ENCODE measurements around the gene PLCB2.

PLCB2 gene

DNA sequence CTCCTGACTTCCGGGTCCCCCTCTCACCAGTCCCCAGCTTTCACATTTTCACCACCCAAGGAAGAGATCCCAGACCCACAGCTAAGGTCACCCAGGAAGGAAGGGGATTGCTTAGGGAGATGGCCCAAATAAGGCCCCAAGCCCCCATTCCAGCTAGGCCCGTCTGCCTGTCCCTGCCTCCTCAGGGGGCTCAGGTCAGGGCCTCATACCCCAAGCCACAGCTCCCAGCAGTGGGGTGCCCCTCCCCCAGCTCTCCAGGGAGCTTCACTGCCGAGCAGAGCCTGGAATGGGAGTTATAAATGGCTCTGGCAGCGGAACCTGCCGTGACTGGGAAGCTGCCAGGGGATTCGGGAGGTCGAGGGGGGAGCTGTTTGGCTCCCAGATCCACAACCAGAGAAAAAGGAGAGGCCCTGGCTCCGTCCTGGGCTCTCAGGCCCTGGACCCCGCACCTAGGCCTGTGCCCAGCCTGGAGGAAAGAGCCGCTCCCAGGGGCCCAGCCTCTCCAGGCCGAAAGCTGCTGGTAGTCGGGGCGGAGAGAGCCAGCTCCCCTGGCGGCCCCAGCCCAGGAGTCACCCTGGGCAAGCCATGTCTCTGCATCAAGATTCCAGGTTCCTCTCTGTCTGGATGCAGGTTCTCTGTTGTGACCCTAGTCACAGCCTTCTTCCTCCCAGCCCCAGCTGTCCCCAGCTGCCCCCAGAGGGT is 32.5 kb upstream of the PLCB2 start:
- DNase-seq = no peak

DNA sequence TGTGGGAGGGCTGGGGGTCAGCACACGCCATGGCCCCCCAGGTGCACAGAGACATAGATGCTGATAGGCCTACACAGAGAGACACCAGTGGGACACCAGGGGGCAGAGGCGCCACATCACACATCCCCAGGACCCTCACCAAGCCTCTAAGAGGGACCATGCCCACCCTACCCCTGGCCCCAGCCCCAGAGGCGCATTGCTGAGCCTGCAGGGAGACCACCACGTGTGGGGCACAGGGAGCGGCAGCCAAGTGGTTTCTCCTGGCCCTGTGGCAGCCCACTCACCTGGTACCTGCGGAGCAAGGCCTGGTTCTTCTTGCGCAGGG is 31.8 kb upstream of the PLCB2 start:
- no peak for DNase-seq

DNA sequence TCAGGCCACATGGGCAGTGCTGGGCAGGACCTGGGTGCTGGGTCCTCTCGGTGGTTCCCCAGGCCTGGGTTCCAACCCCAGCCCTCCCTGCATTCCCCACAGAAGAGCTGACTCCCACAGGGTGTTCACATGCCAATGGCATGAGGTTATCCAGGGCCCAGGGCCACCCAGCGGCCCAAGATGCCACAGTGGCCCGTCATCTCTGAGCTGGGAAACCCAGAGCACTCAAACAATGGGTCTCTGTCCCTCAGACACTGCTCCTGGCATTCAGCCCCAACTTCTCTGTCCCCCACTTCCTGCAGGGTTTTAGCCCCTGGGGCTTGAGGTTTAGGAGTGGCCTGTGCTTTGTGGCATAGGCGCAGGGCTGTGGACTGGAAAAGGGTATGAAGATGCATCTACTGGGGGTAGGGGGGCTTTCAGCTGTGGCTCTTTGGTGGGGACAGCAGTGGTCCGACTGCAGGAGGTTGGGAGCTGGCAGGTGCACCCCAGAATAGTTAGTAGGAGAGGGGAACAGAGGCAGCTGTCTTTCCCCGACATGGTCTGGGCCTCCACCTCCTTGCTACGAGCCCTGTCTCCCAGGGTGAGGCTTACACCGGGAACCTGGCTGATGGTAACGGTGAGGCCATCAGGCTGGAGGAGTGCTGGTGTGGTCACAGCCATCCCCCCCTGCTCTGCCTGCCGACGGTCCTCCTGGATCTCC is 31.3 kb upstream of the PLCB2 start:
- DNase-seq = no peak

DNA sequence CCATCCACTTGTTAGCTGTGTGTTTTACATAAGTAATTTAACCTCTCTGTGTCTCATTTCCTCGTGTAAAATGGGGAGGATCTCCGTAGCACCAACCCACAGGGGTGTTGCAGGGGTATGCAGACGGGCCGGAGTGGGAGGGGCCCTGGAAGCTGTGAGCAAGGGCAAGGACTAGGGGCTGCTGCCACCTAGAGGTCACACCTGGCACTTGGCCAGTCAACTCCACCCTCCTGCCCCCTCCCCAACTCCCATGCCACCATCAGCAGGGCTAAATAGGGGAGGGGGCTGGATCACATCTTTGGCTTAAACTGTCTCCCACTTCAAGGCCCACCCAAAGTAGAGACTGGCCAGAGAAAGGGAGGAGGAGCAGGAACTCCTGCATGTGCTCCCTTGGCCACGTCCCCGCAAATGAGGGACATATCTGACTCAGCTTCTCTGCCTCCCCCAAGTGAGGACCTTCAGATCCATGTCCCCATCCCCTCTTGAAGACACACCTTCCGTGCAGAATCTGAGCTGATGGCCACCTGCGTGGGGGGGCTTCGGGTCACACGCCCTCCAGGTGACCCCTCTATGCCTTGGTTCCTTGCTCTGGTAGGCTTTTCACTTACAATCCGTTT is 30.4 kb upstream of the PLCB2 start:
- no peak for DNase-seq

DNA sequence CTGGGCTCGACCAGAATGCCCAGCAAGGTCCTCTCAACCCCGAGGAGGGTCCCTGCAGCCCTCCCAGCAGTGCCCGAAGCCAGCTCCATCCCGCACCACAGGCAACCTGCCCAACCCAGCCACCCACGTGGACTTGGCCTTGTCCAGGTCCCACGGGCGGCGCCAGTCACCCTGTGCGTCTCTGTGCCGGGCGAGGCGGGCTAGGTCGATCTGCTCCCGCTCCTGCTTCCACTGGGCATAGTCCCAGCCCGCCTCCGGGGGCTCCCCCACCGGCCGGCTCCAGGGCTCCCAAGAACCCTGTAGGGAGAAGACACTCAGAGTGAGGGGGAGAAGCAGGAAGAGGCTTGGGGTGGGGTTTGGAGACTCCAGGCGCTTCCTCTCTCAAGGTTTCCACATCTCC is 29.9 kb upstream of the PLCB2 start:
- no peak for DNase-seq

DNA sequence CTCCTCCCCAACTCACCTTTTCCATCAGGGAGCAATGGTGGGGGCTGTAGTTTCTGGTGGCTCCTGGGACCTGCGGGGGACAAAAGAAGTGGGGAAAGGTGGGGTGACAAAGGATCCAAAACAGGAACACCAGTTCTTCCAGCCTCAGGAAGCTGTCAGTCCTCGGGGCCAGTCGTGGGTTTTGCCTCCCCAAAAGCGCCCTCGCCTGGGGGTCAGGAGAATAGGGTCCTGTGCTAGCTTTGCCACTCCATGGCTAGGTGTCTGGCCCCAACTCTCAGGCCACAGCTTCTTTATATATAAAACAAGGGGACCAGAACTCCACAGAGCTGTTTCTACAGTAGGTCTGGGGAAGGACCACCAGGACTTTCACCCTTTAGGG is 29.0 kb upstream of the PLCB2 start:
- DNase-seq = no peak

DNA sequence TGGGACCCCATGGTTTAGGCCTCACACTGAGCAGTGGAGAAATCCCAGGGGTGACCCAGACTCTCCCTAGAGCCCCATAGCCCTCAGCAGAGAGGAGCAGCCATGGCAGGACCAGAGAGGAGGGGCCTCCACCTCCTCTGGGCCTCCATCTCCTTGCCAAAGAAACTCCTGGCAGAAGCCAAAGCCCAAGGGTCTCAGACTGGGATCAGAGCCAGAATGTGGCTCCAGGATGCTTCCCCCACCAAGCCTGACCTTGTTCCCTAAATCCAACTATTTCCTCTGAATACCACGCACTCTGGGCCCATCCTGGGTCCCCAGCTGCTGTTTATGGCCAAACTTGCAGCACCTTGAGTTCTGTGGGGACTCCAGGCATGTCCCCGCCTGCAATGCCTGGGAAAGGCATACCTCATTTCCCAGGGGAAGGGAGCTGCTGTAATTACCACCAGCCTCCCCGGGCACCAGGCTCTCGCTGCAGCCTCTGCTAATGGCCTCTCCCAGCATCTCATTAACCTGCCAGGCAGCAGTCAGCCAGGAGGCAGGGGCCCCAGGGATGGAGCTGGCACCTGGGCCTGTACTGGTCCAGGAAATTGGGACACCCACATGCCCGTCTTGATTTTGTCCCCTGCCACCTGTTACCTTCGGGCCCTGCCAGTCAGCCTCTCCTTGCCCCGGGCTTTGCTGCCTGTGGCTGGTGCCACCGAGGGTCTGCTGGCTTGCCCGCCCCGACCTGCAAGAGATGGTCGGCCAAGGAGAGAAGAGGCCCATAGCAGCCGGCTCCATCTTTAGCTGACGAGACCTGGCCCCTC is 28.4 kb upstream of the PLCB2 start:
- no peak for DNase-seq

DNA sequence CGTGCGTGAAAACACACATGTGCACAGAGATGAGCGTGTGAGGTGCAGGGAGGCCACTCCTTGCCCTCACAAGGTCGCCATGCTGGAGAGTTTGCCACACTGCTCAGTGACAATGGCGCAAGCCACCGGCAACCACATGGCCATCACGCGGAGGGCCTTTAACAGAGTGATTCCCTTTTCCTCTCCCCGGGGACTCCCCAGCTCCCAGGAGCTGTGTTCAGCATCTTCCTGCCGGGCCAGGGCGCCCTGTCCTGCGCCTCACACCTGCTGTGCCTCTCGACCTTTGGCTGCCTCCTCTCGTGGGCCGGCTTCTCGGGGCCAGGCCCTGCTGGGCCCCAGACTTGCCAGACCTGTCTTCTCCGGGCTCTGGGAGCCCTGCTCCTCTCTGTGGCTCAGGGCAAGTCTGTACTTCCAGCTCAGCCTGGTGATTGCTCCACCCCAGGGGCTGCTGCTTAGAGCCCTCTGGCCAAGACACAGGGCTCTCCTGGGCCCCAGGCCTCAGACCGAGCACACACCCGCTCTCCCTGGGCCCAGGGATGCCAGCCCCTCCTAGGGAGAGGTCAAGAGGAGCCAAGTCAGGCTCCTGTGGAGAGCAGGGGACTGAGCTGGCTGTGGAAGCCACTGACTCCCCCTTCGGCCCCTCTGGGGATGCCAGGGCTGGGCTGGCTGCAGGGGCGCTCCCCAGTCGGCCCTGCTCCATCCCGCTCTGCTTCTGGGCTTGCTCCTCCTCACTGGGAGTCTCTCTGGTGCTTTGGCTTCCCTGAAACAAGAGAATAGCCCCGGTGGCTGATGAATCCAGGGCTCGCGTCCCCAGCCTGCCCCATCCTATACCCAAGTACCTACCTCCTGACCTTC is 27.4 kb upstream of the PLCB2 start:
- no peak for DNase-seq

DNA sequence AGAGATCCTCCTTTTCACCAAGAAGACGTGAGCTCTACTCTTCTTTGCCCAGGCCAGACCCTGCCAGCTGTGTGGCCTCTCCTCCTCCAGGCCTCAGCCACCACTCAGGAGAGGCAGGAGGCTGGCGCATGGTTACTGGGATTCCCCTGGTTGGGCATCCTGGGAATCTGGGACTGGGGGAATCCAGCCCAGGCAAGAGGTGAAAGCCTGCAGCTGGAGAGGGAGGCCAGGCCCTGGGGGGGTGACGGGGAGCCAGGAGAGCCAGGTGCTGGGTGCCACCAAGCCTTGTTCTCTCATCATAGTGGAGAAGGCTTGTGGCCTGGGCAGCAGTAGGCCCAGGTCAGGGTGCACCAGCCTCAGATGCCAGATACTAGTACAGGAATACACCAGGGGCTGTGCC is 26.8 kb upstream of the PLCB2 start:
- no peak for DNase-seq

DNA sequence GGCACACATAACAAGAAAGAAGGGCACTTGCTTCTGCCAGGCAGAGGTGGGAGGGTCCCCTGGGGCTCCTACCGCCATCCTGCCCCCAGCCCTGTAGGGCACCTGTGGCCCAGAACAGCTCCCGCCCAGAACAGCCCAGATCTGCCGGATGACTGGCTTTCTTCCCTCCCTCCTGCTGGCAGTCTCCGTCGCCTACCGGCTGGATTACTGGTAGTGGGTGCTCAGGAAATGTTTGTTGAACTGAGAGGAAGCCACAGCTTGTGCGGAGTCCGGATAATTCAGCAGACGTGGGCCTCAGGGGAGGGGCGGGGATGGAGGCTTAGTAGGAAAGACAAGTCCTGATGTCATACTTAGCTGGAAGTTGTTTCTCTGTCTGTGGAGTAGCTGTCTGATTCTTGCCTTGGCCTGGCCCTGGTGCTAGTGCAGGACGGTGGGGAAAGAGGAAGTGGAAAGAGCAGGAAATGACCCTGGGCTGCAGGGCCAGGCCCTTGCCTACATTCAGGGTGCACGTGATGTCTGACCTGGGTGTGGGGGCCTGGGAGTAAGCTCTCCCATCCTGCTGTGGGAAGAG is 26.3 kb upstream of the PLCB2 start:
- no peak for DNase-seq

DNA sequence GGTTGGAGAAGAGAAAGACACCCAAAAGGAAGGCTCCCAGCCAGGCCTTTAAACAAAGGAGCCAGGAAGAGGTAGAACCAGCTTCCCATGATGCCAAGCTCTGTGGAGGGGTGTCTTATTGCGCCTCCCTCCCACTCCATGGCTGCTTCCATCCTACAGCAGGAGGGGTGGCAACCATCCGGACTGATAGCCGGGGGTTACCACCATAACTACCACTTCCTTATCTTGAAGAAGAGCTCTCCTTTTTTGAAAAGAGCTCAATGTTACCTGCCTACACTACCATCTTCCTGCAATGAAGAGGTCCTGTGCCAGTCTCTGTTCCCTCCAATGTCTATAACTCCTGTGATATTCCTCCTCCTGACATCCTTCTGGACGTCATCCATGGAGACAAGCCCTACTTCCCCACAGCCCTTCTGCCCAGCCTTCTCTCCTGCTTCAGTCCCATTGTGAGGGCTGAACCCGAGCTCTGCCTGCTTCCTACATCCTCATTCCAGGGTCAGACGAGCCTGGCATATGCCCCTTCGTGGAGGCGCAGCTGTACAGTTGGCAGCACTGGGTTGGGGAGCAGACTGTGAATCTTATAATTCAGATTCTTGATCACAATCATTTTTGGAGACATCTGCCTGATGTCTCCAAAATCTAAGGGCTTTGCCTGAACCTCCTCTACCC is 24.5 kb upstream of the PLCB2 start:
- no peak for DNase-seq

DNA sequence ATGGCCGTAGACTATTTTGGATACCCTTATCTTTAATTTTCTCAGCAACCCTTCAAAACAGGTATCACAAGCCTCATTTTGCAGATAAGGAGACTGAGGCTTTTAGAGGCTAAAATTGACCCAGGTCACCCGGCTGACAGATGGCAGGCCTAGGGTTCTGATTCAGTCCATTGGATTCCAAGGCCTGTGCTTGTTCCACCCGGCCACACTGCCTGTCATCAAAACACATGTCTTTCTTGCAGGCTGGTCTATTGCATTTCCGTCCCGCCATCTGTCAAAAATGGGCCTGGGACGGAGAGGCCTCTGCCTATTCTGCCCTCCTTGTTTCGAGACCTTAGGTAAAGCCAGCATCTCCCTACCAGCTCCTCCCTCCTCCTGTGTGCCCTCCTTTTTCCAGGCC is 23.9 kb upstream of the PLCB2 start:
- no peak for DNase-seq

DNA sequence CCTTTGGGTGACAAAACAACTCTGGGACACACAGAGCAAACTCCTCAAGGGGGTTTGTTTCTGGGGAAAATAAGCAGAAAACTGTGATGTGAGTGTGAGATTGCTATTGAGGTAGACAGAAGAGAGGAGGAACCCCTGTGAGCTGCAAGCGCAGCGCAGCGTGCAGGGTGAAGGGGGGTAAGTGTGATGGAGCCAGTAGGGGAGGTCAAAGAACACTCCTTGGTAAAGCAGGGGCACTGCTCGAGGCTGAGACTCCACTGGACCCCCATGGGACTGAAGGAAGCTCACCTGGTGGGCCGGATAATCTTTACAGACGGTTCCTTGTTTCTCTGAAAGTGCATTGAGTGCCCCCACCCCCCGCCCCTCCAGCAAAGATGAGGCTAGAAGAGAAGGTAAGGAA is 23.3 kb upstream of the PLCB2 start:
- DNase-seq = no peak

DNA sequence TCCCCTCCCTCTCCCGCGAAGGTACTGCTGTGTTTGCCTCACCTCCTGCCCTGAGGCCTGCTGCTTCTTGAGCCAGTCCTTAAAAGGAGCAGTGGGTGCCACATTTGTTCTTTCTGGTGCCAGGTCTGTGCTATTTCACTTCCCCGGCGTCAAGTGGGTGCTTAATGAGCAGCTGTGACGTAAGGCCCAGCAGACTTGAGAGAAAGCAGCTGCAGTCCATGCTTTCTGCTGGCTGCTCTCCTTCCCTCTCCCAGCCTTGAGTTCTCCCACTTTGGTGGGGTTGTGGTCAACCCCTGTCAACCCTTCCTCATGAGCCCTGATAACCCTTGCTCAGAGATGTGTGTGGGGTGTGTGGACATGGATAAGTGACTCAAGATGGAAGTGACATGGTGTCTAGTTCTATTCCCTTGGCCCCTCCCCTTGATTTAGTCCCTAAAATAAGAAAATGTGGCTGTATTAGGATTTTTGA is 22.7 kb upstream of the PLCB2 start:
- no peak for DNase-seq

DNA sequence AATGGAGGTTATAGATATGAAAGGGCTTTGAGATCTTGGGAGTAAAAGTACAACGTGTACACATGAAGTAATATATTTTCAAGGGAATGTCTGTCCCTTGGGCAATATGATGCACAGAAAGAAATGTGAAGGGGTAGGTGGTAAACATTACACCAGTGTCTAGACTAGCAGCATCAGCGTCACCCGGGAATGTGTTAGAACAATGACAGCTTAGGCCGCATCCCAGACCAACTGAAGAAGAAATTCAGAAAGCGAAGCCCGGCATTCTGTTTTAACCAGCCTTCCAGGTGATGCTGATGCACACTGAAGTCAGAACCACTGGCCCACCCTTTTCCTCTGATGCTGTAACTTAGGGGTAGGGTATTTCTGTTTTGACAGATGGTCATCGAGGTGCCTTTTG is 22.1 kb upstream of the PLCB2 start:
- DNase-seq = no peak

DNA sequence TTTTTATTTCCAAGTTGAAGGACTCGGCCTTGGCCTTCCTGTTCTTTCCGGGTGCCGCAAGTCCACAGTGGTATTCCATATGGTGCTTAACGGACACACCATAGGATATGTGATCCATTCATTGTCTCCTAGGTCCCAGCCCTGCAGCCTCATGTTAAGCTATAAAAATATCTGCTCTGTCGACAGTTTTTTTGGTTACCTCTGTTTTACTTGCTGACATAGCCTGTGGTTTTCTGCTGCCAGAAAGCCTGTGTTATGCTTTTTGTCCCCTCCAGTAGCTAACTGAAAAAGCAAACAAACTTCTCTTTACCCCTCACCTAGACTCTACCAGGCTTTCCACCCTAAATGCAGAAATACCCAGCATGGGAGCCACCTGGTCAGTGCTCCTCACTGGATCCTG is 21.0 kb upstream of the PLCB2 start:
- DNase-seq = no peak

DNA sequence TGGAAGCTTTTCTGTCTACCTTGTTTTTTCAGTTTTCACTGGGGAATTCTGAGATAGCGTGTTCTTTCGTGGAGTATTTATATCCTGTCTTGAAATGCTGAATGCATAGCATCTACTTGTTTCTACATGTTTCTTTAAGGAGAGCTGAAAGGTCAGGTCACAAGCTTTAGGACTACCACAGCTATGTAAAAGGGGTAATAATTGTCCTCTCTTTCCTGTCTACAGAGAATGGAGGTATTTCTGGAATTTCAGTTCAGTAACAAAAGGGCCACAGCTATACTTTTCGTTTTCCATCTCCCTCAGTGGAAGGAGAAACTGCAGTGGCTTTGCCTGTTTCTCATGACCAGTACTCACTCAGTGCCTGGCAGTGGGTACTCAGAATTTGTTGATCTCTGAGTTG is 20.4 kb upstream of the PLCB2 start:
- no peak for DNase-seq

DNA sequence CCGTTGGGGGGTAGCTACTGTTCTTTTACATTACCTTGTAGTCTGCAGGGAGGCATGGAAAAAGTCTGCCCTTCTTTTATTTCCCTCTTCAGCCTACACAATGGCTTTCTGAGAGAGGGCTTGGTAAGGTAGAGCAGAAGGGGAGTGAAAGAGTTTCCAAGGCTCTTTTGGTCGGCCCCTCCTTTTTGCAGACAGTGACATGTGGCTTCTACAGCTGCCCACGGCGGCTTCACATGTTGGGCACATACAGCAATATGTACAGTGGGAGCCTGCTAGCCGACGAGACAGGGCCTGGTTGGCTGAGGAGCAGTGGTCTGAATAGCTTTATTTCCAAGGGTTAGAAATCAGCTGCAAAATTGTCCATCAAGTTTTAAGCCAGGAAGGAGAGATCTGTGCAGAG is 19.7 kb upstream of the PLCB2 start:
- DNase-seq = no peak

DNA sequence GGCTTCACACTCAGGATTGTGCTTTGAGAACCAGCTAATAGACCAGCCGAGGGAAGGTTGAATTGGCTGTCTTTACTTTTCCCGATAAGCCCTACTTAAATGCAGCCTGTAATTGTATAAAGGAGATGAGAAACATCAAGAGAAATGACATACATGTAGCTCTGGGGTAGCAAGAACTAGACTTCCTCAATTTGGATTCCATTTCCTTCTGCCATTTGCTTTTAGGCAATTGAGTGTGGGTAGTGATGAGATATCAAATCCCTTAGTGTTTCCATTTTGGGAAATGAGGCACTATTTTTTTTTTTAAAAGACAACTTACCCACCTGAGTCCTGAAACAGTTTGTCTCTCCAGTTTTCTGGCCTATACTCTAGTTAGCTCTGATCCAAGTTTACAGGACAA is 18.0 kb upstream of the PLCB2 start:
- no peak for DNase-seq

DNA sequence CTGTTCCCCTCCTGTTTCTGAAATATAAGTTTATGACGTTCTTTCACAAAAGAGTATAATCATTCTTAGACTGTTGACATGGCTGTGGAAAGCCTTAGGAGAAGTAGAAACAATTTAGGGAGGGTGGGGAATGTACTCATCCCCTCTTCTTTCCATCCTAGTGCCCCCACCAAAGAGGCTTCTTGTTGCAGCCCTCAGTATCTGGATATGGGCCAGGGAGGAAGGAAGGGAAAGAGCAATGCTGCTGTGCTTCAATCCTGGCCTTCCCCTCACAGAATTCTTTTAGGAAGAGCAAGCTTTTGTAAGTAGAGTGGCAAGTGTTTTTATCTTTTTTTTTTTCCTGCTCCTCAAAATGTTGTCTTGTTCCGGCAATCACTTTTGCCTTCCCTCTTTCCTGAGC is 17.5 kb upstream of the PLCB2 start:
- DNase-seq = no peak

DNA sequence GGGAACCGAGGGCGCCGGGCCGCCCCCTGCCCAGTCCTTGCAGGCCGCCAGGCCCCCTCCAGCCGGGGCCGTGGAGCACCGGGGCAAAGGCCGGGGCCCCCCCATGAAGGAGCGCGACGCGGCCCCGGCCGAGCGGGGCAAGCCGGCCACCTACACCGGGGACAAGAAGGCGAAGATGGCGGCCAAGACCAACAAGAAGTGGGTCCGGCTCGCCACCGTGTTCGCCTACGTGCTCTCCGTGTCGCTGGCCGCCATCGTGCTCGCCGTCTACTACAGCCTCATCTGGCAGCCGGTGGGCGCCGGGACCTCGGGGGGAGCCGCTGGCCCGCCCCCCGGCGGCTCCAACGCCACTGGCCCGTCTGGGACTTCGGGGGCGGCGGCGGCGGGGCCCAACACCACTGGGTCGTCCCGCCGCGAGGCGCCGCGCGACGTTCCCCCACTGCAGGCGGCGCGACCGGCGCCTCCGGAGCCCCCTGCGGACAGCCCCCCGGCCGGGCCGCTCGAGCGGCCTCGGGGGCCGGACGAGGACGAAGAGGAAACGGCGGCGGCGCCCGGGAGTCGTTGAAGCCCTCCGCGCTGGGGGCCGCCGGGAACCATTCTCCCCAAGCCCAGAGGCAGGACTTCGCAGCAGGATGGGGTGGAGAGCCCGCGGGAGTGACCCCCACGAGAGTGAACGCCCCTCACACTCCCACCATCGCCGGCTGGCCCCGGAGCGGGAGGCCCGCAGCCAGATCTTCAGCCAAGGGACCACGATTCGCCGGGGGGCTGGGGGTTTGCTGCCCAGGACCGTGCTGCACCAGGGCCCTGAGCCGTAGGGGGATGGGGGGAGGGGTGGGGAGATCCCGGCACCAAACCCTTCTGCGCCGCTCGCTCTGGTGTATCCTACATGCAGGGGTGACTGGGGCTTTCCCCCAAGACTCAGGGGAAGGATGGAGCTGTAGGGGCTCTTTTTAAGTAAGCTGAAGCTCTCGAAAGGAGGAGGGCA is 16.5 kb upstream of the PLCB2 start:
- DNase-seq = no peak
